ENCODE results near the gene TNNT3. TPM values are rescaled to one million over a fixed set of nuclear protein-coding genes. Genes with fewer than 3 reads are reported as not detected.
A peak's percentile ranks its signal among the peaks of the same experiment; 100 is the strongest.

TNNT3 gene
- total and polyA plus RNA-seq, 2 experiments from 2014 or later = not detected

DNA sequence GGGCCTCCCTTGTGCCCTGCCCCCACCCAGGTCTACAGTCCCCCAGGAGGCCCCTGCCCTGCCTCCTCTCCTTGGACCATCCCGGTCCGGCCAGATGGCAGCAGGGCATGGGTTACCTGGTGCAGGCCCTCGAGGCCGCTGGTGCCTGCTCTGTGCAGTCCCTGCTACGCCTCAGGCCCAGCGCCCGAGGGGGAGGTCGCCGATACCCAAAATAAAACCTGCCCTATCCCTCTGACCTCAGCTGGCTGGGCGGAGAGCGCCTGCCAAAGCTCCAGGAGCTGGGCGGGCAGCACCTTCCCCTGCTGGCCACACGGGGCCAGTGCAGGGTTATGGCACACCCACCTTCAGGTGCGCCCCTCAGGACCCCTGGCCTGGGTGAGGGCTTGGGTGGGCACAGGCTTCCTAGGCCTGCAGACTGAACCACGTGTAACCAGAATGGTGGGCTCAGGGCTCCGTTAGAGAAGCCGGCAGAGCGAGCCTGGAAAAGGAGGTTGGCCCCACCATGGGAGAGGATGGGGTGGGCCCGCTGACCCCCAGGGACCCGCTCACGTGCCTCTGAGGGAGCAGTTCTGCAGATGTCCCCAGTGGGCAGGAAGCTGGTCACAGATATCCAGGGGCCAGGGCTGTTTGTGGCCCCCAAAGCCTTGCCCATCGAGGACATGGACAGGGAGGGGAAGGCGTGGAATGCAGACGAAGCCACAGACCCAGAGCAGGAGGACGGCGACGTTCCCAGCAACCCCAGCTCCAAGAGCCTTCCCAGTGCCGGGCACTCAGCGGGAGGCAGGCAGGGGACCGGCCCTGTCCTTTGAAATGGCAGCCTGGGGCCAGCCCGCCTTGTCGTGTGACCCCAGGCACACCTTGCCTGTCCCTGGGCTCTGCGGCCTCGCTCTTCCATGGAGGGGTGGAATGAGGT is 1.7 kb upstream of the TNNT3 start:
- Histone ChIP-seq H3K4me3 (no peak overlapping the region), H3F3A (ENCODE audit: insufficient read depth) (no peaks in the 10 kb centered on the region), H3K36me3 (ENCODE audit: low read depth) (no peaks in the 10 kb centered on the region), H2AFZ (no peak overlapping the region), H3K27me3 (replicated peaks; ENCODE audit: insufficient read depth) (0 out of 2 replicates have a peak, but pooled peaks cover 3% of the 10 kb centered on the region), H3K9me2 (ENCODE audit: insufficient read depth) (no peaks in the 10 kb centered on the region), H3K4me1 (ENCODE audit: insufficient read depth) (no peaks in the 10 kb centered on the region), H3K9me3 (ENCODE audit: low read depth) (no peaks in the 10 kb centered on the region), H4K20me1 (ENCODE audit: insufficient read depth) (no peaks in the 10 kb centered on the region), H3K27ac (no peak overlapping the region), H3K79me2 (ENCODE audit: insufficient read depth) (no peaks in the 10 kb centered on the region), H3K4me2 (ENCODE audit: unreplicated experiment) (no peak overlapping the region), H3K9ac (no peak overlapping the region)
- TF ChIP-seq EZH2 (IDR thresholded peaks at IDR 0.05; ENCODE audit: insufficient read depth, poor library complexity, severe bottlenecking) (no peak), EZH2phosphoT487 (IDR thresholded peaks at IDR 0.05; ENCODE audit: insufficient read depth, low read depth) (no peak)
- in situ Hi-C loops (cut with MboI) = no loop called here
- WGBS, 2 experiments (ENCODE audit: low coverage in 1 of 2, low lambda C conversion rate in 2 of 2, missing lambda C conversion rate in 2 of 2) = 56 to 59% methylated on average over 24 to 29 of the region's 34 CpGs
- DNase-seq = peak; percentile 12

- no peaks in the 10 kb centered on the region for H3K36me3 ChIP-seq (ENCODE audit: low read depth)
- no peaks in the 10 kb centered on the region for H3K79me2 ChIP-seq (ENCODE audit: insufficient read depth)
- no peaks in the 10 kb centered on the region for H3K4me1 ChIP-seq (ENCODE audit: insufficient read depth)
- 0 out of 2 replicates have a peak, but pooled peaks cover 3% of the 10 kb centered on the region for H3K27me3 ChIP-seq (replicated peaks; ENCODE audit: insufficient read depth)
- no peak overlapping the region for H2AFZ ChIP-seq
- no peak overlapping the region for H3K4me2 ChIP-seq (ENCODE audit: unreplicated experiment)
- H3K4me3 ChIP-seq = no peak overlapping the region
- 66% methylated on average over 24 to 26 of the region's 29 CpGs for WGBS, 2 experiments (ENCODE audit: low coverage in 1 of 2, low lambda C conversion rate in 2 of 2, missing lambda C conversion rate in 2 of 2)
- in situ Hi-C loops (cut with MboI) = no loop called here
- no peaks in the 10 kb centered on the region for H3K9me2 ChIP-seq (ENCODE audit: insufficient read depth)
- no peak for TF ChIP-seq EZH2phosphoT487 (IDR thresholded peaks at IDR 0.05; ENCODE audit: insufficient read depth, low read depth)
- no peak for TF ChIP-seq EZH2 (IDR thresholded peaks at IDR 0.05; ENCODE audit: insufficient read depth, poor library complexity, severe bottlenecking)
- H3K27ac ChIP-seq = no peak overlapping the region
- DNase-seq = no peak
- H3K9ac ChIP-seq = no peak overlapping the region
- H4K20me1 ChIP-seq (ENCODE audit: insufficient read depth) = no peaks in the 10 kb centered on the region
- no peaks in the 10 kb centered on the region for H3F3A ChIP-seq (ENCODE audit: insufficient read depth)
- H3K9me3 ChIP-seq (ENCODE audit: low read depth) = no peaks in the 10 kb centered on the region
Observed at GRCh38 chr11:1918436-1919315, 827 bp upstream of the TNNT3 start.

- Histone ChIP-seq H4K20me1 (ENCODE audit: insufficient read depth) (no peaks in the 10 kb centered on the region), H3K4me3 (no peak overlapping the region), H3K4me1 (ENCODE audit: insufficient read depth) (no peaks in the 10 kb centered on the region), H3K79me2 (ENCODE audit: insufficient read depth) (no peaks in the 10 kb centered on the region), H3K27me3 (replicated peaks; ENCODE audit: insufficient read depth) (0 out of 2 replicates have a peak, but pooled peaks cover 3% of the 10 kb centered on the region), H3K36me3 (ENCODE audit: low read depth) (no peaks in the 10 kb centered on the region), H3K9ac (no peak overlapping the region), H3K4me2 (ENCODE audit: unreplicated experiment) (no peak overlapping the region), H3K9me3 (ENCODE audit: low read depth) (no peaks in the 10 kb centered on the region), H3K27ac (no peak overlapping the region), H3K9me2 (ENCODE audit: insufficient read depth) (no peaks in the 10 kb centered on the region), H2AFZ (no peak overlapping the region), H3F3A (ENCODE audit: insufficient read depth) (no peaks in the 10 kb centered on the region)
- 68 to 70% methylated on average over 8 to 25 of the region's 25 CpGs for WGBS, 2 experiments (ENCODE audit: low coverage in 1 of 2, low lambda C conversion rate in 2 of 2, missing lambda C conversion rate in 2 of 2)
- TF ChIP-seq EZH2phosphoT487 (IDR thresholded peaks at IDR 0.05; ENCODE audit: insufficient read depth, low read depth) (no peak), EZH2 (IDR thresholded peaks at IDR 0.05; ENCODE audit: insufficient read depth, poor library complexity, severe bottlenecking) (no peak)
- DNase-seq = no peak
- in situ Hi-C loops (cut with MboI) = no loop called here
Observed at GRCh38 chr11:1920128-1920908, 815 bp downstream of the TNNT3 start.
